IPS-NIHi7 (cell line): ENCODE data around the gene LGSN.
A peak's percentile ranks its signal among the peaks of the same experiment; 100 is the strongest.
"Not testable (repeated sequence)": the region's sequence is repeated elsewhere in the genome, so short reads cannot be mapped to it uniquely, and the experiment has no call there.

ENCODE experiments used
- DNase-seq: peaks from one replicate; pipeline ENCODE4 v3.0.0; 2012; ENCODE audit warnings: mixed read lengths; ENCODE audit errors: extremely low spot score

LGSN gene

GRCh38 chr6:63245420-63245819, 74.4 kb downstream of the LGSN start:
- no peak for DNase-seq

GRCh38 chr6:63236398-63236817, 83.4 kb downstream of the LGSN start:
- peak; percentile 16 for DNase-seq

GRCh38 chr6:63230511-63230910, 89.3 kb downstream of the LGSN start:
- DNase-seq, result not testable (repeated sequence)

- not testable (repeated sequence) for DNase-seq
These were observed 89.8 kb downstream of the LGSN start for GRCh38 chr6:63230027-63230426.

GRCh38 chr6:63227928-63228894, 91.6 kb downstream of the LGSN start:
- not testable (repeated sequence) for DNase-seq

GRCh38 chr6:63225987-63226386, 93.8 kb downstream of the LGSN start:
- not testable (repeated sequence) for DNase-seq
